PC-3 (cell line): ENCODE data around the gene BHLHE40. TPM values are rescaled to one million over a fixed set of nuclear protein-coding genes. Genes with fewer than 3 reads are reported as not detected.
A peak's percentile ranks its signal among the peaks of the same experiment; 100 is the strongest.

Experiments used
- ATAC-seq: fragments of 200-7000 bp; cut with Tn5 transposase; 2 replicates; pipeline ENCODE4 v1.9.1; 2020; ENCODE audit warnings: mild to moderate bottlenecking, moderate library complexity
- BruUV-seq: library from RNA; stranded (reverse); fragments of 400-500 nt; replicated peaks from 2 replicates; lab custom pipeline; 2021; lab: Mats Ljungman, UMichigan
- CTCF ChIA-PET: fragments of 300-600 bp; sonication (Branson Sonifier 250); formaldehyde crosslinking; loops from one replicate; lab custom pipeline; 2022; ENCODE audit warnings: antibody characterized with exemption; lab: Charles Lee
- POLR2A ChIA-PET: fragments of 300-600 bp; sonication (Branson Sonifier 250); formaldehyde crosslinking; loops from one replicate; lab custom pipeline; 2022; ENCODE audit warnings: antibody characterized with exemption; ENCODE audit not compliant: unreplicated experiment; lab: Charles Lee
- DNase-seq: peaks from one replicate; pipeline ENCODE4 v3.0.0-alpha.2; 2015
- H2AFZ ChIP-seq: fragments of 300-600 bp; sonication (generic); 2 replicates; pipeline ENCODE4 v1.6.0; 2016; ENCODE audit warnings: antibody characterized with exemption, low read length
- H3F3A ChIP-seq: fragments of 300-600 bp; sonication (generic); one replicate; pipeline ENCODE4 v1.6.0; 2017; ENCODE audit warnings: antibody characterized with exemption, low read length, control low read depth, mild to moderate bottlenecking; ENCODE audit not compliant: unreplicated experiment
- H3K27ac ChIP-seq: fragments of 300-600 bp; sonication (generic); 2 replicates; pipeline ENCODE4 v1.5.1; 2016; ENCODE audit warnings: mild to moderate bottlenecking, low read length
- H3K27me3 ChIP-seq: fragments of 300-600 bp; sonication (generic); 2 replicates; pipeline ENCODE4 v1.6.1; 2016; ENCODE audit warnings: low read length, mixed read lengths
- H3K36me3 ChIP-seq: fragments of 300-600 bp; sonication (generic); 2 replicates; pipeline ENCODE4 v1.6.1; 2016; ENCODE audit warnings: low read depth, mixed run types, low read length, mixed read lengths
- H3K4me1 ChIP-seq: fragments of 300-600 bp; sonication (generic); 2 replicates; pipeline ENCODE4 v1.5.1; 2016; ENCODE audit warnings: low read length; ENCODE audit not compliant: insufficient read depth
- H3K4me2 ChIP-seq: fragments of 300-600 bp; sonication (generic); 2 replicates; pipeline ENCODE4 v1.6.0; 2016; ENCODE audit warnings: low read length
- H3K4me3 ChIP-seq: fragments of 300-600 bp; sonication (generic); 2 replicates; pipeline ENCODE4 v1.5.1; 2016; ENCODE audit warnings: mild to moderate bottlenecking, low read length, mixed read lengths
- H3K79me2 ChIP-seq: fragments of 300-600 bp; sonication (generic); 2 replicates; pipeline ENCODE4 v1.6.1; 2017; ENCODE audit warnings: low read length, mixed read lengths
- H3K9ac ChIP-seq: fragments of 300-600 bp; sonication (generic); 2 replicates; pipeline ENCODE4 v1.6.0; 2016; ENCODE audit warnings: mild to moderate bottlenecking, low read length
- H3K9me2 ChIP-seq: fragments of 300-600 bp; sonication (generic); replicated peaks from 2 replicates; pipeline ENCODE4 v1.6.1; 2016; ENCODE audit warnings: mixed run types, low read length, mixed read lengths
- H3K9me3 ChIP-seq: fragments of 300-600 bp; sonication (generic); 2 replicates; pipeline ENCODE4 v1.6.1; 2016; ENCODE audit warnings: low read length, mixed read lengths
- H4K20me1 ChIP-seq: fragments of 300-600 bp; sonication (generic); 2 replicates; pipeline ENCODE4 v1.6.1; 2016; ENCODE audit warnings: low read length, mixed read lengths
- EZH2 ChIP-seq: fragments of 300-600 bp; sonication (generic); IDR thresholded peaks from one replicate; pipeline ENCODE4 v1.6.1; 2017; ENCODE audit warnings: antibody characterized with exemption, mild to moderate bottlenecking, low read length; ENCODE audit not compliant: unreplicated experiment
- EZH2phosphoT487 ChIP-seq: fragments of 300-600 bp; sonication (generic); IDR thresholded peaks from 2 replicates; pipeline ENCODE4 v1.6.1; 2018; ENCODE audit warnings: mild to moderate bottlenecking, antibody characterized with exemption, low read length, borderline replicate concordance
- intact Hi-C: fragments of 100-400 bp; cut with micrococcal nuclease; formaldehyde crosslinking; loops from 2 replicates; pipeline ENCODE4 v1.9.0; 2023
- total RNA-seq: library from RNA; depleted of rRNA; stranded (reverse); fragments of >200 nt; gene quantifications from 2 replicates; pipeline ENCODE4 v1.2.3, GENCODE V29; 2014
- TF ChIP-seq, protein P1 (sequence below): fragments of 300-600 bp; sonication (generic); conservative IDR thresholded peaks from 2 replicates; pipeline ENCODE4 v1.5.1; 2017; ENCODE audit warnings: antibody characterized with exemption, low read depth, mild to moderate bottlenecking, low read length

Gene BHLHE40
- total RNA-seq, 1 experiment from 2014 or later = 256 TPM

DNA sequence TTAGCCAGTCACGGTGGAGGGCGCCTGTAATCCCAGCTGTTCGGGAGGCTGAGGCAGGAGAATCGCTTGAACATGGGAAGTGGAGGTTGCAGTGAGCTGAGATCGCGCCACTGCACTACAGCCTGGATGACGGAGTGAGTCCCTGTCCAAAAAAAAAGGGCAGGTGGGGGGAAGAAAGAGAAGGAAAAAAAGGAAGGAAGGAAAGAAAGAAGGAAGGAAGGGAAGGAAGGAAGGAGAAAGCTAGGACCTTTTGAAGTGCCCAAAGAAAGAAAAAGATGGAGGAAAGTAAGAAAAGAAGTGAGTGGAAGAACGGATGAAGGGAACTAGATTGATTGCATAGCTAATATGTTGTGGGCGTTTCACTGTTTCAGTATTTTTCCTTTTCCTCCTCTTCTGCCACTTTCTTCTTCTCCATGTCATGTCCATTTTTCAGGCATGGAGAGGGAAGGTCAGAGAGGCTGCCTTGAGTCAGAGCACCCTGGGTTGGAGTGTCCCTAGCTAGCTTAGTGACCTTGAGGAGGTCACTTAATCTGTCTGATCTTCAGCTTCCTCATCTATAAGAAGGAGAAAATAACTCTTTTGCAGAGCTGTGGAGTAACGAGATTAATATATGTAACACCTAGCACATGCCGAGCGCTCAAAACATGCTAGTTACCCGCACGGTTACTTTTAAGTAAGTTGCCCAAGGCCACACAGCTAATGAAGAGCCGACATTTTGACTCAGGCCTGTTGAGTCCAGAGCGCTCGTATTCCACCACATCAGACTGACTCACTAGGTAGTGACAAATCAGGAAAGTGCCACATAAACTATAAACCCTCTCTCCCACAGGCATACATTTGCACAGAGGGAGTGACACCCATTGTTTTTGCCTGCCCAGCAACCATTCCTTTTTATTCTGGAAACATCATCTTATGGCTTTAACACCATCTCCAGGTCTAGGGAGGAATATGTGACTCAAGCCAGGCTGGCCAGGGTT, 42.2 kb downstream of the BHLHE40 start:
- Histone ChIP-seq H3K4me2 (peak overlapping the region; percentile 54), H3K27me3 (no peaks in the 10 kb centered on the region), H4K20me1 (no peaks in the 10 kb centered on the region), H3K79me2 (0 out of 2 replicates have a peak, but pooled peaks cover 4% of the 10 kb centered on the region), H3K9ac (peak overlapping the region; percentile 83), H3K27ac (peak overlapping the region; percentile 96), H3K4me1 (peaks cover 77% of the 10 kb centered on the region), H3K9me3 (no peaks in the 10 kb centered on the region), H3F3A (peaks cover 21% of the 10 kb centered on the region), H3K4me3 (peak overlapping the region; percentile 11; the same call in 1 of the 2 replicates), H3K9me2 (no peaks in the 10 kb centered on the region), H3K36me3 (no peaks in the 10 kb centered on the region), H2AFZ (0 out of 2 replicates have a peak overlapping the region, but pooled peaks have one; percentile 8)
- intact Hi-C loops = loop anchor here (1.0 to 10.0 kb wide), 6 partner anchors 26 to 607 kb away; no protein-coding TSS in a partner anchor
- POLR2A ChIA-PET = interaction anchor here (0.6 to 3.6 kb wide), 5 partner anchors 26 to 365 kb away, joined by 3 to 79 read pairs (median 10); partner anchors contain the start of gene BHLHE40
- peak; percentile 73 for ATAC-seq
- TF ChIP-seq EZH2phosphoT487 = no peak
- TF ChIP-seq, protein P1, sequence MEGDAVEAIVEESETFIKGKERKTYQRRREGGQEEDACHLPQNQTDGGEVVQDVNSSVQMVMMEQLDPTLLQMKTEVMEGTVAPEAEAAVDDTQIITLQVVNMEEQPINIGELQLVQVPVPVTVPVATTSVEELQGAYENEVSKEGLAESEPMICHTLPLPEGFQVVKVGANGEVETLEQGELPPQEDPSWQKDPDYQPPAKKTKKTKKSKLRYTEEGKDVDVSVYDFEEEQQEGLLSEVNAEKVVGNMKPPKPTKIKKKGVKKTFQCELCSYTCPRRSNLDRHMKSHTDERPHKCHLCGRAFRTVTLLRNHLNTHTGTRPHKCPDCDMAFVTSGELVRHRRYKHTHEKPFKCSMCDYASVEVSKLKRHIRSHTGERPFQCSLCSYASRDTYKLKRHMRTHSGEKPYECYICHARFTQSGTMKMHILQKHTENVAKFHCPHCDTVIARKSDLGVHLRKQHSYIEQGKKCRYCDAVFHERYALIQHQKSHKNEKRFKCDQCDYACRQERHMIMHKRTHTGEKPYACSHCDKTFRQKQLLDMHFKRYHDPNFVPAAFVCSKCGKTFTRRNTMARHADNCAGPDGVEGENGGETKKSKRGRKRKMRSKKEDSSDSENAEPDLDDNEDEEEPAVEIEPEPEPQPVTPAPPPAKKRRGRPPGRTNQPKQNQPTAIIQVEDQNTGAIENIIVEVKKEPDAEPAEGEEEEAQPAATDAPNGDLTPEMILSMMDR = peak; percentile 47
- TF ChIP-seq EZH2 = no peak
- CTCF ChIA-PET = interaction anchor here (0.5 to 2.7 kb wide), 10 partner anchors 34 to 310 kb away, joined by 4 to 21 read pairs (median 6); partner anchors contain the start of gene BHLHE40
- peak; percentile 96 for DNase-seq
- no TSS peak for BruUV-seq

DNA sequence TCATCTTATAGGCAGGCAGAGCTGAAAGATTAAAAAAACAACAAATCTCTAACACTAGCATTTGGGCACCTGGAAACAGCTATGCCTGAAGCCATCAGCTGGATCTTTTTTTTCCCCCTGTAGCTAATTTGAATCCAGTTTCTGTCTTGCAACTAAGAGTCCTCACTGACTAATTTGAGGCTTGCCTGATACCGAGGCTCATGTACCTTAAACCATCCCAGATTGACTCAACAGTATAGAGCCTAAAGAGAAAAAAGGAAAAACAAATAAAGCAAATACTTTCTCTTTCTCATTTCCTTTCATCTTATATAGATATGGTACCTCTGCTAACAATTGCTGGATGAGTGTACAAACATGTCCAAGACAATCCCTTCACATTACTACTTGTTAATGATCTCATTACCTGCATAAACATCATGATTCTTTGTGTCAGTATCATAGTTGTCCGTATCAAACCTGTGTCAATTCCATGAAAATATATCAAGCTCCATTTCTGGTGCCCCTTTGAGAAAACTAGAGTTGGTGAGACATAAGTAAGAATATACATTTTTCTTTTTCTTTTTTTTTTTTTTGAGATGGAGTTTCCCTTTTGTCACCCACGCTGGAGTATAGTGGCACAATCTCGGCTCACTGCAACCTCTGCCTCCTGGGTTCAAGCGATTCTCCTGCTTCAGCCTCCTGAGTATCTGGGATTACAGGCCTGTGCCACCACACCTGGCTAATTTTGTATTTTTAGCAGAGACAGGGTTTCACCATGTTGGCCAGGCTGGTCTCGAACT, 43.1 kb downstream of the BHLHE40 start:
- ChIA-PET CTCF (interaction anchor here (0.6 to 2.7 kb wide), 11 partner anchors 28 to 366 kb away, joined by 3 to 21 read pairs (median 6); partner anchors contain the start of gene BHLHE40), POLR2A (interaction anchor here (0.5 to 3.6 kb wide), 4 partner anchors 27 to 529 kb away, joined by 3 to 79 read pairs (median 18); partner anchors contain the start of gene BHLHE40)
- Histone ChIP-seq H3K4me3 (peak overlapping the region; percentile 11; the same call in 1 of the 2 replicates), H3K4me1 (peaks cover 67% of the 10 kb centered on the region), H3K27me3 (no peaks in the 10 kb centered on the region), H3F3A (peaks cover 21% of the 10 kb centered on the region), H3K4me2 (peak overlapping the region; percentile 54), H3K79me2 (0 out of 2 replicates have a peak, but pooled peaks cover 4% of the 10 kb centered on the region), H3K27ac (peak overlapping the region; percentile 96), H3K9me3 (no peaks in the 10 kb centered on the region), H3K9me2 (no peaks in the 10 kb centered on the region), H4K20me1 (no peaks in the 10 kb centered on the region), H3K36me3 (no peaks in the 10 kb centered on the region), H2AFZ (no peak overlapping the region), H3K9ac (peak overlapping the region; percentile 83)
- BruUV-seq = TSS peak; percentile 83
- peak; percentile 69 for DNase-seq
- no peak for TF ChIP-seq EZH2
- ATAC-seq = peak; percentile 12
- intact Hi-C loops = loop anchor here (1.0 to 10.0 kb wide), 4 partner anchors 194 to 608 kb away; no protein-coding TSS in a partner anchor
